Fibroblast of villous mesenchyme (primary cell): ENCODE results near the gene SPSB1. TPM values are rescaled to one million over a fixed set of nuclear protein-coding genes. Genes with fewer than 3 reads are reported as not detected.

Source experiments
- DNase-seq: peaks from one replicate; pipeline ENCODE4 v3.0.0-alpha.2; 2010; ENCODE audit warnings: low read depth
- H3K4me3 ChIP-seq: 2 replicates; pipeline ENCODE4 v1.5.1; 2011; ENCODE audit warnings: low read depth, mild to moderate bottlenecking, low read length
- CTCF ChIP-seq: IDR thresholded peaks from 2 replicates; pipeline ENCODE4 v1.5.1; 2012; ENCODE audit warnings: low read depth, mild to moderate bottlenecking, low read length; ENCODE audit not compliant: insufficient read depth
- total RNA-seq: library from RNA; depleted of rRNA; stranded (reverse); fragments of >200 nt; gene quantifications from 2 replicates; pipeline ENCODE4 v1.2.3, GENCODE V29; 2012

Gene SPSB1
- total RNA-seq, 1 donor, result 20.7 TPM

DNA sequence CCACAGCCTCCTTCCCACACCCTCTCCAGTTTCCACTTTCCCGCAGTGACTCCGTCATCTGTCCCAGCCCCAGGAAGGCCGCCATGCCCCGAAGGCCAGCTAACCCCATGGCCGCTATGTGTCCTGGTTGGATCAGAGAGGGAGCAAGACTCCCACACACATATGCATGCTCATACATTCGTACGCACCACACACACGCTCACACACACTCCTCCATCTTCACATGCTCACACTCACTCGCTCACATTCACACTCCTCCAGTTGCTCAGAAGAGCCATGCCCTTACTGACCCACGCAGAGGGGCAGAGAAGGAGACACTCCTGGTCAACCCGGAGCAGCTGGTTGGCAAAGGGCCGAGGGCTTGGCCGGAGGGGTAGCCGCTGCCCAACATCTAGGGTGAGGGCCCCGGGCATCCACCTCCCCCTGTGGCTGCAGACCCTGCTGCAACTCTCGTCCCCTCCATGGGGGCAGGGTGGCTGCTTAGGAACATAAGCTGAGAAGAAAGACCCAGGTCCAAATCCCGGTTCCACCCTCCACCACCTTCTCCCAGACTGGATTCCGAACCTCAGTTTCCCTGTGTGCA lies 124.3 kb downstream of the SPSB1 start:
- no peak for TF ChIP-seq CTCF
- no peak overlapping the region for H3K4me3 ChIP-seq
- DNase-seq, result no peak

GRCh38 chr1:9417695-9418094 lies 125.0 kb downstream of the SPSB1 start:
- H3K4me3 ChIP-seq, result no peak overlapping the region
- DNase-seq, result no peak
- no peak for TF ChIP-seq CTCF

- H3K4me3 ChIP-seq, result no peak overlapping the region
- no peak for DNase-seq
- TF ChIP-seq CTCF, result no peak
These were observed 126.2 kb downstream of the SPSB1 start for GRCh38 chr1:9418851-9419250.

Other genes with a start within 250 kb of the SPSB1 start
- gene SLC2A5, start 223.3 kb upstream of the SPSB1 start, total RNA-seq, result 0.97 and 2.2 TPM in 2 replicates
- 6.1 and 9.5 TPM in 2 replicates for gene GPR157, start 163.8 kb upstream of the SPSB1 start, total RNA-seq
- gene H6PD, start 58.1 kb upstream of the SPSB1 start, total RNA-seq, result 27.2 and 47.4 TPM in 2 replicates
- gene SLC25A33, start 246.6 kb downstream of the SPSB1 start, total RNA-seq, result 5.5 and 6.5 TPM in 2 replicates